NCI-H1105 (cell line): ENCODE measurements around the gene CNFN.

Source experiments
- DNase-seq: peaks from one replicate; lab custom pipeline; 2025; lab: John Stamatoyannopoulos, UW

CNFN gene

GRCh38 chr19:42389899-42390298 lies at the start of gene CNFN:
TSS of gene CNFN (minus strand) at chr19:42390297. CDS start at chr19:42389037, 1,260 bp downstream.
- no peak for DNase-seq

GRCh38 chr19:42436006-42436405 lies 45.9 kb upstream of the CNFN start:
- no peak for DNase-seq

- DNase-seq: no peak
Measured at GRCh38 chr19:42435316-42435715, 45.2 kb upstream of the CNFN start.

- no peak for DNase-seq
Measured at GRCh38 chr19:42433503-42434260, 43.6 kb upstream of the CNFN start.

GRCh38 chr19:42431486-42431885 lies 41.4 kb upstream of the CNFN start:
- DNase-seq: no peak

- DNase-seq: no peak
Measured at GRCh38 chr19:42428676-42429075, 38.6 kb upstream of the CNFN start.

GRCh38 chr19:42427313-42427712 lies 37.2 kb upstream of the CNFN start, which contains the start of gene LIPE:
TSS of gene LIPE (minus strand) at chr19:42427388. CDS start at chr19:42427149, 239 bp downstream.
- no peak for DNase-seq

GRCh38 chr19:42426643-42427042 lies 36.5 kb upstream of the CNFN start:
- DNase-seq: no peak

- DNase-seq: no peak
Measured at GRCh38 chr19:42424712-42425131, 34.6 kb upstream of the CNFN start.

GRCh38 chr19:42424345-42424707 lies 34.2 kb upstream of the CNFN start:
- no peak for DNase-seq

- peak; percentile 92 for DNase-seq
Measured at GRCh38 chr19:42423462-42424344, 33.6 kb upstream of the CNFN start.

- peak; percentile 43 for DNase-seq
Measured at GRCh38 chr19:42422901-42423461, 32.9 kb upstream of the CNFN start.

- no peak for DNase-seq
Measured at GRCh38 chr19:42422092-42422900, 32.2 kb upstream of the CNFN start.

- DNase-seq: no peak
Measured at GRCh38 chr19:42421591-42422031, 31.5 kb upstream of the CNFN start.

GRCh38 chr19:42421101-42421500 lies 31.0 kb upstream of the CNFN start:
- DNase-seq: no peak

- DNase-seq: no peak
Measured at GRCh38 chr19:42420055-42420544, 30.0 kb upstream of the CNFN start.

GRCh38 chr19:42419309-42419708 lies 29.2 kb upstream of the CNFN start:
- DNase-seq: no peak

- no peak for DNase-seq
Measured at GRCh38 chr19:42412661-42413076, 22.6 kb upstream of the CNFN start.

- DNase-seq: no peak
Measured at GRCh38 chr19:42412227-42412626, 22.1 kb upstream of the CNFN start.

- no peak for DNase-seq
Measured at GRCh38 chr19:42411581-42412178, 21.6 kb upstream of the CNFN start.

- DNase-seq: no peak
Measured at GRCh38 chr19:42410371-42410770, 20.3 kb upstream of the CNFN start.
